ENCODE data around the gene FKBP2.
A peak's percentile ranks its signal among the peaks of the same experiment; 100 is the strongest.

Gene FKBP2

DNA sequence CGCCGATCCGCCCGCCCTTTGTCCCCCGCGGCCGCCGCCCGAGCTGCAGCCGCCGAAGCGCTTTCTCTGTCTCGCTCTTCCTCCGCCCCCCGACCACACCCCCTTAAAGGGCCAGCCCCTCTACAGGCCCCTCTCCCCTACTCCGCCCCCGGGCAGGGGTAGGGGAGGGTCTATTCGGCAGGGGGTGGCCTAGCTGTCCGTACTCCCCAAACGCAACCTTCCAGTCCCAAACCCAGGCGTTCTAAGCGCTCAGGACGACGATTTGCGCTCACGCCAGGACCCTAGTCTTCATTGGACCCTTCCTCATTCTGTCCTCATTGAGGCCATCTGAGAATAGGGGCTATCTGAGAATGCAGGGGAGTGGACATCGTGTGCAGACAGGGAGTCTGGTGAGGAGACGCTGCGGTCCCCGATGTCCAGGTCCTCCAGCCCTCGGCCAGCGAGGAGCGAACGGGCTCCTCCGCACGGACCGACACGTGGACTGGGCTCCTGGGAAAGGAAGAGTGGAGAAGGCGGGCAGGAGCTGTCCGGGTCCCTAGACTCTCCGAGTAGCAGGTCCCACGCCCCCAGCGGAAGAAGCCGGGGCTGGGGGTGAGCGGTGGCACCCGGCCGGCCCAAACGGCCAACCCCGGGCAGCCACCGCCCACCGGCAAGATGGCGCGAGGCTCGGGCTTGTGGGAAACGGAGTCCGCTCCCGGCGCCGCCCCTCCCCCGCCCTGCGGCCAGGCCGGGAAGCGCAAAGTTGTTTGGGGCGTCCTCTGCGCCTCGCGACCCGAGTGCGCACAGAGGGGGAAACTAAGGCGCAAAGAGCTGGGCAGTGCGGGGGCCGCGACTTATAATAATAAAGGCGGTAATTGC lies 6.2 kb downstream of the FKBP2 start, which contains the start of gene PPP1R14B (continued):
- TF ChIP-seq, protein P1, sequence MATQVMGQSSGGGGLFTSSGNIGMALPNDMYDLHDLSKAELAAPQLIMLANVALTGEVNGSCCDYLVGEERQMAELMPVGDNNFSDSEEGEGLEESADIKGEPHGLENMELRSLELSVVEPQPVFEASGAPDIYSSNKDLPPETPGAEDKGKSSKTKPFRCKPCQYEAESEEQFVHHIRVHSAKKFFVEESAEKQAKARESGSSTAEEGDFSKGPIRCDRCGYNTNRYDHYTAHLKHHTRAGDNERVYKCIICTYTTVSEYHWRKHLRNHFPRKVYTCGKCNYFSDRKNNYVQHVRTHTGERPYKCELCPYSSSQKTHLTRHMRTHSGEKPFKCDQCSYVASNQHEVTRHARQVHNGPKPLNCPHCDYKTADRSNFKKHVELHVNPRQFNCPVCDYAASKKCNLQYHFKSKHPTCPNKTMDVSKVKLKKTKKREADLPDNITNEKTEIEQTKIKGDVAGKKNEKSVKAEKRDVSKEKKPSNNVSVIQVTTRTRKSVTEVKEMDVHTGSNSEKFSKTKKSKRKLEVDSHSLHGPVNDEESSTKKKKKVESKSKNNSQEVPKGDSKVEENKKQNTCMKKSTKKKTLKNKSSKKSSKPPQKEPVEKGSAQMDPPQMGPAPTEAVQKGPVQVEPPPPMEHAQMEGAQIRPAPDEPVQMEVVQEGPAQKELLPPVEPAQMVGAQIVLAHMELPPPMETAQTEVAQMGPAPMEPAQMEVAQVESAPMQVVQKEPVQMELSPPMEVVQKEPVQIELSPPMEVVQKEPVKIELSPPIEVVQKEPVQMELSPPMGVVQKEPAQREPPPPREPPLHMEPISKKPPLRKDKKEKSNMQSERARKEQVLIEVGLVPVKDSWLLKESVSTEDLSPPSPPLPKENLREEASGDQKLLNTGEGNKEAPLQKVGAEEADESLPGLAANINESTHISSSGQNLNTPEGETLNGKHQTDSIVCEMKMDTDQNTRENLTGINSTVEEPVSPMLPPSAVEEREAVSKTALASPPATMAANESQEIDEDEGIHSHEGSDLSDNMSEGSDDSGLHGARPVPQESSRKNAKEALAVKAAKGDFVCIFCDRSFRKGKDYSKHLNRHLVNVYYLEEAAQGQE (tag by site-specific recombination; IDR thresholded peaks at IDR 0.05) = peak; percentile 51; the same call in 1 of the 2 replicates
- TF ChIP-seq ZEB2 (tag by site-specific recombination; IDR thresholded peaks at IDR 0.05) (no peak), ZXDB (tag by site-specific recombination; IDR thresholded peaks at IDR 0.05) (peak; percentile 63; the same call in 1 of the 2 replicates), ZNF561 (tag by site-specific recombination; IDR thresholded peaks at IDR 0.05; ENCODE audit: borderline replicate concordance) (0 out of 2 replicates have a peak, but pooled peaks have one; percentile 55), KLF8 (tag by site-specific recombination; IDR thresholded peaks at IDR 0.05) (peak; percentile 81), ZNF501 (tag by site-specific recombination; IDR thresholded peaks at IDR 0.05) (0 out of 2 replicates have a peak, but pooled peaks have one; percentile 52), FEZF1 (tag by site-specific recombination; IDR thresholded peaks at IDR 0.05) (no peak)
- TF ChIP-seq, protein P2, sequence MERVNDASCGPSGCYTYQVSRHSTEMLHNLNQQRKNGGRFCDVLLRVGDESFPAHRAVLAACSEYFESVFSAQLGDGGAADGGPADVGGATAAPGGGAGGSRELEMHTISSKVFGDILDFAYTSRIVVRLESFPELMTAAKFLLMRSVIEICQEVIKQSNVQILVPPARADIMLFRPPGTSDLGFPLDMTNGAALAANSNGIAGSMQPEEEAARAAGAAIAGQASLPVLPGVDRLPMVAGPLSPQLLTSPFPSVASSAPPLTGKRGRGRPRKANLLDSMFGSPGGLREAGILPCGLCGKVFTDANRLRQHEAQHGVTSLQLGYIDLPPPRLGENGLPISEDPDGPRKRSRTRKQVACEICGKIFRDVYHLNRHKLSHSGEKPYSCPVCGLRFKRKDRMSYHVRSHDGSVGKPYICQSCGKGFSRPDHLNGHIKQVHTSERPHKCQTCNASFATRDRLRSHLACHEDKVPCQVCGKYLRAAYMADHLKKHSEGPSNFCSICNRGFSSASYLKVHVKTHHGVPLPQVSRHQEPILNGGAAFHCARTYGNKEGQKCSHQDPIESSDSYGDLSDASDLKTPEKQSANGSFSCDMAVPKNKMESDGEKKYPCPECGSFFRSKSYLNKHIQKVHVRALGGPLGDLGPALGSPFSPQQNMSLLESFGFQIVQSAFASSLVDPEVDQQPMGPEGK (tag by site-specific recombination; IDR thresholded peaks at IDR 0.05) = peak; percentile 88
- TF ChIP-seq, protein P3, sequence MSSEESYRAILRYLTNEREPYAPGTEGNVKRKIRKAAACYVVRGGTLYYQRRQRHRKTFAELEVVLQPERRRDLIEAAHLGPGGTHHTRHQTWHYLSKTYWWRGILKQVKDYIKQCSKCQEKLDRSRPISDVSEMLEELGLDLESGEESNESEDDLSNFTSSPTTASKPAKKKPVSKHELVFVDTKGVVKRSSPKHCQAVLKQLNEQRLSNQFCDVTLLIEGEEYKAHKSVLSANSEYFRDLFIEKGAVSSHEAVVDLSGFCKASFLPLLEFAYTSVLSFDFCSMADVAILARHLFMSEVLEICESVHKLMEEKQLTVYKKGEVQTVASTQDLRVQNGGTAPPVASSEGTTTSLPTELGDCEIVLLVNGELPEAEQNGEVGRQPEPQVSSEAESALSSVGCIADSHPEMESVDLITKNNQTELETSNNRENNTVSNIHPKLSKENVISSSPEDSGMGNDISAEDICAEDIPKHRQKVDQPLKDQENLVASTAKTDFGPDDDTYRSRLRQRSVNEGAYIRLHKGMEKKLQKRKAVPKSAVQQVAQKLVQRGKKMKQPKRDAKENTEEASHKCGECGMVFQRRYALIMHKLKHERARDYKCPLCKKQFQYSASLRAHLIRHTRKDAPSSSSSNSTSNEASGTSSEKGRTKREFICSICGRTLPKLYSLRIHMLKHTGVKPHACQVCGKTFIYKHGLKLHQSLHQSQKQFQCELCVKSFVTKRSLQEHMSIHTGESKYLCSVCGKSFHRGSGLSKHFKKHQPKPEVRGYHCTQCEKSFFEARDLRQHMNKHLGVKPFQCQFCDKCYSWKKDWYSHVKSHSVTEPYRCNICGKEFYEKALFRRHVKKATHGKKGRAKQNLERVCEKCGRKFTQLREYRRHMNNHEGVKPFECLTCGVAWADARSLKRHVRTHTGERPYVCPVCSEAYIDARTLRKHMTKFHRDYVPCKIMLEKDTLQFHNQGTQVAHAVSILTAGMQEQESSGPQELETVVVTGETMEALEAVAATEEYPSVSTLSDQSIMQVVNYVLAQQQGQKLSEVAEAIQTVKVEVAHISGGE (tag by site-specific recombination; conservative IDR thresholded peaks at IDR 0.05; ENCODE audit: low read depth) = peak; percentile 91
- TF ChIP-seq, protein P4, sequence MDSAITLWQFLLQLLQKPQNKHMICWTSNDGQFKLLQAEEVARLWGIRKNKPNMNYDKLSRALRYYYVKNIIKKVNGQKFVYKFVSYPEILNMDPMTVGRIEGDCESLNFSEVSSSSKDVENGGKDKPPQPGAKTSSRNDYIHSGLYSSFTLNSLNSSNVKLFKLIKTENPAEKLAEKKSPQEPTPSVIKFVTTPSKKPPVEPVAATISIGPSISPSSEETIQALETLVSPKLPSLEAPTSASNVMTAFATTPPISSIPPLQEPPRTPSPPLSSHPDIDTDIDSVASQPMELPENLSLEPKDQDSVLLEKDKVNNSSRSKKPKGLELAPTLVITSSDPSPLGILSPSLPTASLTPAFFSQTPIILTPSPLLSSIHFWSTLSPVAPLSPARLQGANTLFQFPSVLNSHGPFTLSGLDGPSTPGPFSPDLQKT (IDR thresholded peaks at IDR 0.05; ENCODE audit: borderline replicate concordance, low read depth, low read length) = no peak

DNA sequence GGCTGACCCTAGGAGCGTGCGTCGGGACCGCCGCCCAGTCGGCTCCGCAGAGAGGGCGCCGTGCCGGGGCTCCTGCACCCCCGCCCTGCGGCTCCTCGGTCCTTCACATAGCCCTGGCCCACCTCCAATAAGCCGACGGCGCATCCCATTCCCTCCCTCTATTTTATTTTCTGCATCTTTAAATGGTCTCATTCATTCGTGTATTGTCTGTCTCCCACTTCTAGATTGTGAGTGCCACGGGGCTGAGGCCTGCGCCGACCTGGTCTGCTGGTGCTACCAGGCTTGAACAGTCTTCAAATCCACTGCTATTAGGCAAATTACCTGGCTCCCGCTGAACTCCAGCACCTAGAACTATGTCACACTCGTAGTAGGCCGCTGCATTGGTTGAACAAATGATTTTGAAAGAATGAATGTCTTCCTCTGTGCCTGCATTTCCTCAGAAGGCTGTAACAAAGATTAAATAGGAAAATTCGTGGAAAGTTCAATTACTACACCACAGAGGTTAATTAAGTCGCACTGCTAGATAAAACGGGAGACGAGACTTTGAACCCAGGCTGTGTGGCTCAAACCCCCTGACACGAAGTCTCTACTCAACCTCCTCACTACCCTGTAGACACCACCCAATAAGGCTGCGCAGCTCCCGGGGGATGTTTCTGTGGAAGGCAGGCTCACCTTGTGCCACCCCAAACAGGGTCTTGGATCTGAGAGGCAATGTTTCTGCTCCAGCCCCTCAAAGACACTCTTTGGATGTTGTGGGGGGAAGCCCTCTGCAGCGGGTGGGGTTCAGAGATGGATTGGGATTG lies 7.0 kb downstream of the FKBP2 start:
- Histone ChIP-seq H3K36me3 (ENCODE audit: control insufficient read depth in 2 of 2, insufficient read depth in 1 of 2, low read length in 2 of 2) (peaks cover 0 to 20% of the 10 kb centered on the region in 2 experiments; a peak in 1 of 3 replicates), H3K4me3 (ENCODE audit: low read depth, low read length) (peak overlapping the region; percentile 1; the same call in 1 of the 2 replicates), H3K4me1 (ENCODE audit: control insufficient read depth, insufficient read depth, low read length) (peaks cover 10% of the 10 kb centered on the region), H3K27ac (ENCODE audit: extremely low read depth, low read depth, low read length) (no peak overlapping the region), H3K9me3 (ENCODE audit: control insufficient read depth, insufficient read depth, low read depth, low read length) (no peaks in the 10 kb centered on the region)
- TF ChIP-seq, protein P5, sequence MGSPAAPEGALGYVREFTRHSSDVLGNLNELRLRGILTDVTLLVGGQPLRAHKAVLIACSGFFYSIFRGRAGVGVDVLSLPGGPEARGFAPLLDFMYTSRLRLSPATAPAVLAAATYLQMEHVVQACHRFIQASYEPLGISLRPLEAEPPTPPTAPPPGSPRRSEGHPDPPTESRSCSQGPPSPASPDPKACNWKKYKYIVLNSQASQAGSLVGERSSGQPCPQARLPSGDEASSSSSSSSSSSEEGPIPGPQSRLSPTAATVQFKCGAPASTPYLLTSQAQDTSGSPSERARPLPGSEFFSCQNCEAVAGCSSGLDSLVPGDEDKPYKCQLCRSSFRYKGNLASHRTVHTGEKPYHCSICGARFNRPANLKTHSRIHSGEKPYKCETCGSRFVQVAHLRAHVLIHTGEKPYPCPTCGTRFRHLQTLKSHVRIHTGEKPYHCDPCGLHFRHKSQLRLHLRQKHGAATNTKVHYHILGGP (tag by site-specific recombination; IDR thresholded peaks at IDR 0.05) = no peak
- TF ChIP-seq ZEB2 (tag by site-specific recombination; IDR thresholded peaks at IDR 0.05) (peak; percentile 3; the same call in 1 of the 2 replicates), HOXC10 (CRISPR knock-in tag; IDR thresholded peaks at IDR 0.05) (no peak), ZNF10 (tag by site-specific recombination; IDR thresholded peaks at IDR 0.05) (0 out of 2 replicates have a peak, but pooled peaks have one; percentile 5), ZNF548 (tag by site-specific recombination; IDR thresholded peaks at IDR 0.05) (no peak), ZNF292 (tag by site-specific recombination; IDR thresholded peaks at IDR 0.05; ENCODE audit: borderline replicate concordance, low read depth) (no peak), ZNF169 (tag by site-specific recombination; IDR thresholded peaks at IDR 0.05) (no peak), BCL11B (tag by site-specific recombination; IDR thresholded peaks at IDR 0.05; ENCODE audit: low read depth) (0 out of 2 replicates have a peak, but pooled peaks have one; percentile 2), KLF8 (tag by site-specific recombination; IDR thresholded peaks at IDR 0.05) (0 out of 2 replicates have a peak, but pooled peaks have one; percentile 4), ZNF341 (tag by site-specific recombination; IDR thresholded peaks at IDR 0.05; ENCODE audit: low read depth) (peak; percentile 87)
- TF ChIP-seq, protein P6, sequence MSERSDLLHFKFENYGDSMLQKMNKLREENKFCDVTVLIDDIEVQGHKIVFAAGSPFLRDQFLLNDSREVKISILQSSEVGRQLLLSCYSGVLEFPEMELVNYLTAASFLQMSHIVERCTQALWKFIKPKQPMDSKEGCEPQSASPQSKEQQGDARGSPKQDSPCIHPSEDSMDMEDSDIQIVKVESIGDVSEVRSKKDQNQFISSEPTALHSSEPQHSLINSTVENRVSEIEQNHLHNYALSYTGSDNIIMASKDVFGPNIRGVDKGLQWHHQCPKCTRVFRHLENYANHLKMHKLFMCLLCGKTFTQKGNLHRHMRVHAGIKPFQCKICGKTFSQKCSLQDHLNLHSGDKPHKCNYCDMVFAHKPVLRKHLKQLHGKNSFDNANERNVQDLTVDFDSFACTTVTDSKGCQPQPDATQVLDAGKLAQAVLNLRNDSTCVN (tag by site-specific recombination; optimal IDR thresholded peaks at IDR 0.05) = peak; percentile 30
- CTCF ChIA-PET = interaction anchor here (1.1 kb wide), 1 partner anchor 57 kb away, joined by 4 read pairs; no protein-coding TSS in a partner anchor
- POLR2A ChIA-PET = interaction anchor here (1.1 to 7.2 kb wide), 4 partner anchors 22 to 70 kb away, joined by 3 to 96 read pairs (median 6); partner anchors contain the start of genes NUDT22, PRDX5, TRMT112 and TRPT1
